Measurements from ENCODE around the gene MAGI1. TPM values are rescaled to one million over a fixed set of nuclear protein-coding genes. Genes with fewer than 3 reads are reported as not detected.
A peak's percentile ranks its signal among the peaks of the same experiment; 100 is the strongest.

Gene MAGI1
- total RNA-seq, 1 donor from 2014 or later = 101 TPM

DNA sequence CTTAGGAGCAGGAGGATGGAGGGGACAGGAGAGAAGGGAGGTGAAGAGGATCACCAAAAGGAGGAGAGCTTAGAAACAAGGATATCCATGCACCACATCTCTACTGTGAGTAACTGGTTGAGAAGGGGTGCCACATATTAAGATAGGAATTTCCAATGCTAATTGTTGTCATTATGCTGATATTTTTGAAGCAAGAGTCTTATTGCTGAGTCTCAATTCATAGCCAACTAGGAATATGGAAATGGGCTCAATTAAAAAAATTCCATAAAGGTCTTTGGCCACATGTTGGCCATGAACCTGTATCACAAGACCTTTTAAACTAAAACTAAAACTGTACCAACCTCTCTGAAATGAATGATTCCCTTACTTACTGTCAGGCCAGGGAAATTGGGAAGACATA, 642.6 kb downstream of the MAGI1 start:
- DNase-seq = no peak

DNA sequence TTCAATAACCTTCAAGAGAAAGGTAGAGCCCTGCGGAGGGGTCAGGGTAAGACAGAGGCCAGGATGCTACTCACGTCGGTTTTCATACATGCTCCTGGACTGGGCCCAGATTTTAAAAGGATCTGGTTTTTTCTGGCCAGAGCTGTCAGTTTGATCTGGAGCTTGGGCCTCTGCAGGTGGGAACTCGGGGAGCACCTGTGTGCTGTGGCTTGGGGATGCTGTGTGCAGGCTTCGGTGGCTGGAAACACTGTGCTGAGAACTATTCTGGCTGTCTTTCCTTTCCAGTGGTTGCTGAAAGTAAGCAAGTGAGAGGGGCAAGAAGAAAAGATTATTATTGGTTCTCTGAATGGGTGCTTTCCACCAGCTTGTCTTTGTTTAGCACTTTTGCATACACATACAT, 647.6 kb downstream of the MAGI1 start:
- DNase-seq = no peak

DNA sequence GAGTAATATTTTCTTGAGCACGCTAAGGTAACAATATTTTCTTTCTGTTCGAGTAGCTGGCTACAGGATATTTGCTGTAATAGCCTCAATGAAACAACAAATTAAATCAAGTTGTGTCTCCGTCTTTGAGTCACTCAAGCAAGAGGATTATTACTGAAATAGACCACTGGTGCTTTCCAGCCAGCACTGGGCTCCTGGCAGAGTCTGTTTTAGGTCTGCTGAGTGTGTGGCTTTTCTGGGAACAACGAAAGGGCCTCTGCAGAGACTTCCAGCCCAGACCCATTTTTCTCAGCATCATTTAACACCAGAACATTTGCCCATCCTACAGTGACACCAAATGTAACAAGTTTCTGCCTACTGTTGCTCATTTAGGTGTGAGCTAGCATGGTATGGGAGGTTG, 652.9 kb downstream of the MAGI1 start:
- DNase-seq = no peak

DNA sequence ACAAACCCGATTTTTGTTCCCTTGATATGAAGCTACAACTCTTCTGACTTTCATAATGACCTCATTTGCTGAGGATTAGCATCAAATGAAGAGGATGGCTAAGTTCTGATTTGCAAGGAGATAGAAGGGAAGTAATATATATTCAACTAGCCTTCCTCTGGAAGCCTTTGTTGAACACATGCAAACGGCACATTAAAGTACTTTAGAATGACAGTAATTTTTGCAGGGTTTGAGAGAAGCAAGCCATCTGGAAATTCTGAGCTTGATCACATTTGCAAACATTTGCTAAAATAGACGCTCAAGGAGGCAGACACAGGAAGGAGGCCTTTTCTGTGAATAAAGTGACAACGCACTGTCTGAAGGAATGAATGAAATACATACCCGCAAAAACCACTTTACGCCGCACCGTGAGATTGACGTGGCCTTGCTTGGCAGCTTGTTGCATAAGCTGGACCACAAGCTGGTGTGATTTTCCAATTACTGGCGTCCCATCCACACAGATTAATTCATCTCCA, 657.2 kb downstream of the MAGI1 start:
- no peak for DNase-seq

DNA sequence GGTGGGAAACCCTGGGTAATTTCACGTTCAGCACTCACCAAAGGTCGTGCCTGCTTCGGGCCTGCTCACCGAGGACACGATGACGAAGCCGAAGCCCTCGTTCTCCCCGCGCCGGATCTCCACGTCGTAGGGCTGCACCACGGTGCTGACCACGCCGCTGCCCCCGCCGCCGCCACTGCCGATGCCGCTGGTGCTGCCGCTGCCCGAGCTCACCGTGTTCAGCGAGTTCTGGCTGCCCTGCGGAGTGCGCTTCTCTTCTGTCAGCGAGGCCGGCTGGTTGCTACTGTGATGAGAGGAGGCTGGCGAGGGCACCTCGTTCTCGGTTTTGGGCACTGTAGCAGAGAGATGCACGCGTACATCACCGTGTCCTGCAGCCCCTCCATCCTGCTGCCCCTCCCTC, 659.5 kb downstream of the MAGI1 start:
- DNase-seq = no peak

DNA sequence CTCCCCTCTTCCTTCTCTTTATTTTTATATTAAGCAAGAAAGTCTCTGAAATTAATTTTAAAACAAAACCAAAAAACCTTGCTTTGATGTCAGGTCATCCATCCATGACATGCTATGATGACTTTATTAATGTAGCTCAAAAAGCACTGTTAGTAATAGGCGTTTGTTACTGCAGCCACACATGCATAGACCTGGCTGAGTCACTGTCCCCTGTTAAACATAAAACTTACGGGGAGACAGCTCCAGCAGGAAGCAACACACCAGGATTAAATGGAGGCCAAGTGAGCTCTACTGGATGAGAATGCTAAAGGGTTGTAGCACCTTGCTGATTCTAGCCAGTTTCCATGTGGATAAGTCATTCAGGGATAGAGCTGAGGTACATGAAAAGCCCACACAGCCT, 661.1 kb downstream of the MAGI1 start:
- DNase-seq = no peak

DNA sequence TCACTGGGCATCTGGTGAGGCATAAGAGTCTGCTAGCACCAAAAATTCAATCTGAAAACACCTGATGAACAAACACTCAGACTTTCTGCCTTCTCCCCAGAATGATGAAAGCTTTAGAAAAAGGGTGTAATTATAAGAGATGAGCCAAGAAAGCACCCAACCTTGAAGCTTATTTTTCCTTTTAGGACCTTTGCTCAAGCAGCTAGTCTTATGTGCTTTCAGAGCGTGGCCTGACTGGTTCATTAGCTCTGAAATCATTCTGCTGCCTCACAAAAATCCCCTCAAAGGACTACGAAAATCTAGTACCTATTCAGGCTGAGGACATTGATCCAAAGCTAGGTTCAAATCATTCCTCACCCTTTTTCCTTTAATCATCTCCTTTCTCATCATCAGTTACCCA, 662.3 kb downstream of the MAGI1 start:
- no peak for DNase-seq

DNA sequence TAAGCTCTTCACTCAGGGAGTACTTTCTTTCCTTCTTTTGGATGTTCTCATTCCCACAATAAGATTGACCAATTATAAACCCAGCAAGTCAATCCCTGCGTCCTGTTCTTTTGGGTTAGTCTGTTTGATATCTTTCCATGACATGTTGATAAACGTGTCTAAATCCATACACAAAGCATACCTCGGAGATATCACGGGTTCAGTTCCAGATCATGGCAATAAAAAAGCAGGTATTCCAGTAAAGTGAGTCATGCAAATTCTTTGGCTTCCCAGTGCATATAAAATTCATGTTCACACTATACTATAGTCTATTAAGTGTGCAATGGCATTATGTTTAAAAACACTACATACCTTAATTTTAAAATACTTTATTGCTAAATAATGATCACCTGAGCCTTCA, 667.7 kb downstream of the MAGI1 start:
- no peak for DNase-seq

DNA sequence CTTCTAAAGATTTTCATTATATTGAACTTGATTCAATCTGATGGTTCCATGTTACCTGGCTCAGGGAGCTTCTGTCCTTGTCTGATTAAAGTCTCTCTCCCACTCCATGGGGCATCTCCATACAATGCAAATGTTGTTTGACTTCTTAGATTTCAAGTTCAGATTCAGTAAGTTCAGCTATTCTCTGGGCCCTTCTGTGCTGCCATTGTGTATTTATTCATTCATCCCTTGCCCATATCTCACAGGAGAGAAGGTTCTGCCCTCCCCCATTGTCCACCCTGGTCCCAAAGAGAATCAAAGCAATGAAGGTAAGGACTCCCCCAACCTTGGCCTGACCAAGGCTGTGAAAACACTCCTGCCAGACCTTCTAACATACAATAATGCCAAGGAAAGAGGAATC, 669.9 kb downstream of the MAGI1 start:
- no peak for DNase-seq

DNA sequence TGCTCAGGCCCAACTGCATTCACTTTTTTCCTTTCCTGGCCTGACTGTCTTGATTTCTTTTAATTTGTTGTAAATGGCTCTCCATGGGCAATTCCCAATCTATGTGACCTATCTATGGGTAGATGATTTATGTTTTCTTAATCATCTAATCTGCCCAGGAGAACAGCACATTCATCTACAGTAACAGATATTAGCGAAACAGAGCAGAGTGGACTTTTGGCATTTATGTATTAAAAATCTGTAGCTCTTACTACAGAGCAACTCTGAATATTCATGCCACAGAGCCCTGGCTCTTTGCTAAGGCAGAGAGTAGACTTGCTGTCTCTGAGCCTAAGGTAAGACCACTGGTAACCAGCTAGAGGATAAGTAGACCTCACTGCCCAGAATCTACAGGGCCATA, 676.0 kb downstream of the MAGI1 start:
- DNase-seq = no peak

DNA sequence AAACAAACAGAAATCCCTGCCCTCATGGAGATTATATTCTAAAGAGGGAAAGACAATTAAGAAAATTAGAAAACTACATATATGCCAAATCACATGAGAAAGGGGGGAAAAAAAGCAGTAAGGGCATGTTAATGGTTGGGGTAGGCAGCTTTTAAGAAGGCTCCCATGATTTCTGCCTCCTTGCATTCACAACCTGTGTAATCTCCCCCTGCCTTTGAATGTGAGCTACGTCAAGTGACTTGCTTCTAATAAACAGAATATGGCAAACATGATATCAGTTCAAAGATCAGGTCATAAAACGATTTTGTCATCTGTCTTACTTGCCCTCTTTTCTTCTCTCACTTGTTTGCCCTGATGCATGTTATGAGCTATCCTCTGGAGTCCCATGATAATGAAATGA, 677.3 kb downstream of the MAGI1 start:
- DNase-seq = no peak

DNA sequence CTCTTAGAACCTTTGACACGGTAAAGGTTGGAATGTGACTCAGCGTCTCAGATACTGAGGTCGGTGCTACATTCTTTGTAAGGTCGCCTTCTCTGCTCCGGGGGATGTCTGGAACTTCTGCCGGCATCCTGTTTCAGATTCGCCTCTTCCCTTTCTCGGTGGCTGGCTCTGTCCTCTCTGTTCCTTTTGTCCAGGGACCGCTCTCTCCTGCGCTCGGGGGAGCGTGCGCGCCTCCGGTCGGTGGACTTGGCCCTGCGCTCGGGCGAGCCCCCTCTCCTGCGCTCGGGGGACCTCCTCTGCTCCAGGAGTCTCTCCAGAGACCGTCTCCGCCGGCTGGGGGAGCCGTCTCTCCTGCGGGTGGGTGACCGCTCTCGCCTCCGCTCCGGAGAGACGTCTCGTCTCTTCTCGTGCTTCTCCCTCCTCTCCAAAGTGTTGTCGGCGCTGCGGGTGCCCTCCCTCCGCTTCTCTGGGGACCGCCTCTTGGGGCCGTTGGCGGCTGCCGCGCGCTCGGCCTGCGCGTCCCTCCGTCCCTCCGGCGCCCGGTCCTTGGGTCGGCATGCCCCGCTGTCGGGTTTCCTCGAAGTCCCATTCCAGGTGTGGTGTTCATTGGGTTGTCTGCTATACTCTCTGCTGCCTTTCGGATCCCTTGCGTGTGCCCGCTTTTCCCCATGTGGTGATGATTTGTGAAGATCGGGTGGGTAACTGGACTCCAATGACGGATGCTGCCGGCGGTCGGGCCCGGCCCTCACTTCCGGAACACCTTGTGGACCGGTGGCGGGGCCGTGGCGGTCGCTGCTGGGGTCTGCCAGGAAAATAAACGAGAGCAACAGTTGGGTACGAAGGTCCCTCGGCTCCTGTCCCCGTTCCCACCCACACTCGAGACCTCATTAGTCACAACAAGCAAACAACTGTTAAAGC, 682.1 kb downstream of the MAGI1 start:
- DNase-seq = no peak

DNA sequence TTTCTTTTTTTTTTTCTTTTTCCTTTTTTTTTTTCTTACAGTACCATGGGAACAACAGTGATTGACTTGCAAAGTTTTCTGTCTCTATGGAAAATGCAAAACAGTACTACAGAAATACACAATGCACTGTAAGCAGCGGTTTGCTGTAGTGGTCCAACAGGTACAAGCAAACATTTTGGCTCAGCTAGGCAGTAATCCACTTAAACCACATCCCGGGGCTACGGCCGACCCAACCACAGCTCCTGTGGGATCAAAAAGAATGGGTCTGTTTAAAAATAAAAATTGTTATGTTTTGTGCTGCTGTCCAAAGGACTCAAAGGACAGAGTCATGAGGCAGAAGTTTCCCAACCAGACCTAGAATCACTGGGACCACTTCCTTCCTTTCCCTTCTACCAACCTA, 683.8 kb downstream of the MAGI1 start:
- DNase-seq = no peak

DNA sequence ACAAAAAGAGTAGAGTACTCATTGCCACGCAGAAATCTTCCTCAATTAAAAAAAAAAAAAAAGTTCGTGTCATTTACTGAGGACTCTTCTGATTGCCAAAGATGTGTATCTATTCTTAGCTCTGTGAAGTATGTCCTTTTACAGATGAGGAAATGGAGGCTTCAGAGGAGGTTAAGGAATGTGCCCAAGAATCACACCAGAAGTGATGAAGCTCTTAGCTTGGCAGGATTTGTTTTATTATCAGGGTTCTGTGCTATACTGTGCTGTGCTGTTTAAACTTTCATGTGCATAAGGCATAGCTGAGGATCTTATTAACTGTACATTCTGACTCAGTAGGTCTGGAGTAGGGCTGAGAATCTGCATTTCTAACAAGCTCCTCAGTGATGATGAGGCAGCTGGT, 685.8 kb downstream of the MAGI1 start:
- DNase-seq = no peak

DNA sequence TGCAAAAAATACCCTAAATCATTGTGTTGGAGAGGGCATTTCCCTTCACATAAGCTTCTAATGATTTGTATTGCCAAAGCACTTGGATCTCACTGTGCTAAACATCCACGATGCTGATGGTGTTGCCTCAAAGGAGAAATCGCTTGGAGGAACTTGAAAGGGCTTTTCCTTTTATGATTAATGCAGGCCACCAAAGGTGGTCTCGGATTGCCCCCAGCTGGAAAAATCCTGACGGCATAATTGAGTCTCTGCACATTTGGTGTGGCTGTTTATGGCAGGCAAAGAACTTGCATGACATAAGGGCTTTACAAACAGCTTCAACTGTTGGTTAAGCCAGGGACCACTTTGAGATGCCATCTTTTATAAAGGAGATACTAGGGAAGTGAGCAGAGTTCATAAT, 687.0 kb downstream of the MAGI1 start:
- DNase-seq = no peak

DNA sequence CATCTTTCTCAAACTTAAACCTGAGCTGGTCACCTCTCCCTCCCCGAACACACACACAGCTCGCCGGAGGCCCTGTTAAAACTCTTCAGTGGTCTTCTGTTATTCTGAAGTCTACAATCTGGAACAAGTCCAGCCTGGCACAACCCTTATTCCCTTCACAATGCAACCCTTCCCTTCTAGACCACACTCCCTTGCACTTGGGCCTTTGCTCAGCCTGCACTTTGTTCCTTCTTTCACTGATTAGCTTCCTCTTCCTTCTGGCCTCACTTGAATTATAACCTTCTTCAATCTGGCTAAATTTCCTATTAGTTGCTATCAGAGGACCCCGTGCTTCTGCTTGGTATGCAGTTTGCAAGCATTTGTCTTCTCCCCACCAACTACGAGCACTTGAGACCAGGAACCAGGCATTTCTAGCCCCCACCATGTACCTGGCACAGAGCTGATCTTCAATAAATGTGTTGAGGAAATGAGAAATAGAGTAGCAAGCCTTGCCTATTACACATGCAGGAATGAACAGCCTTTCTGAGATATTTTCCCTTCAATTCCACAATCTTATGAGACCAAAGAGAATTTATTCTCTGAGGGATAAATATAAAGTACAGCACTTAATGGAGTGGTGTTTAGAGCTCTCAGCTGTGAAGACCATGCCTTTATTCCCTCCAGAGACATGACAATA, 687.8 kb downstream of the MAGI1 start:
- DNase-seq = no peak

DNA sequence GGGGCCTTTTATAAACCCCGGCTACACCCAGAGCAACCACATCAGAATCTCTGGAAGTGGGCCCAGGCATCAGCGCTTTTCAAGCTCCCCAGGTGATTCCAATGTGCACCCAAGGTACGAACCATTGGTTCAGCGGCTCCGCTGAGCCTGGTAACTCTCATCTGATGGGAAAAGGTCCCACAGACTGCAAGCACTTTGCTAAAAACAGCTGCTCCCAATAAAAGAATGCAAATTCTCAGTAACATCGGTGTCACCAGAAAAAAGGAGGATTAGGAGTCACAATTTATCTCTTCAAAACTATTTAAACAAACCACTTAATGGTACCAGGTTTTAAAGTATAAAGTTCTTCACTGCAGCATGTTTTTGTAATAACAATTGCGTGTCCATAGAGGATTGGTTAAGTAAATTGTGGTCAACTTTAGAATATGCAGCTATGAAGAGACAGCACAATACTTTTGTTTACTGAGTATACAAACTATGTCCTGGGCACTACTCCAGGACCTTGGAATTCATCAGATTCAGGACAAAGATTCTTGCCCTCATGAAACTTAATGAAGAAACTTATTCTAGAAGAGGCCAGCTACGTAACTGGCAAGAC, 690.2 kb downstream of the MAGI1 start:
- no peak for DNase-seq

DNA sequence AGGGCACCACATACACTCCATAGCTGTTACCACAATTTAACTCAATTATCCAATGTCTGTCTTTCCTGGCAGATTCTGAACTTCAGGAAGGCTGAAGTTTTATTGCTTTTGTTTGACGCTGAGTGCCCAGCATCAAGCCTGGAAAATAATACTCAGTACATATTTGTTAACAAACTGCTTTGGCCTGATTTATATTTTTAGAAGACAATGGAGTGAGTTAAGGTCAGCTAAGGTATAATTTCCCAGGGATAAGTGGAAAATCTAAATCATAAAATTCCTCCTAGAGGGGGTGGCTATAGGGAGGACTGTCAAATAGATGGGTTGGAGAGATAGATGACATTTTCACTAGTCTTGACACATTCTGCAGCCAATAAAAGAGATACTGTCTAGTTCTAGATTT, 691.6 kb downstream of the MAGI1 start:
- peak; percentile 32 for DNase-seq

DNA sequence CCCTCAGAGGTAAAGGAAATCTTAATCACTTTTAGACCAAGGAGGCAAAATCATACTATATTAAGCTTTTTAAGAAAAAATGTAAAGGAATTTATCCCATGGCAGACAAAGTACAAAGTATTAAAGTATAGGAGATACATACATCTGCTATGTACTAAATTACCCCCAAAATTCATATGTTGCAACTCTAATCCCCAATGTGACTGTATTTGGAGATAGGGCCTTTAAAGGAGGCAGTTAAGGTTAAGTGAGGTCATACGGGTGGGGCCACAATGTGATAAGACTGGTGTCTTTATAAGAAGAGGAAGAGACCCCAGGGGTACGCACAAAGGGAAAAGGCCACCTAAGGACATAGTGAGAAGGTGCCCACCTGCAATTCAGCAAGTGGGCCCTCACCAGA, 693.9 kb downstream of the MAGI1 start:
- DNase-seq = no peak

DNA sequence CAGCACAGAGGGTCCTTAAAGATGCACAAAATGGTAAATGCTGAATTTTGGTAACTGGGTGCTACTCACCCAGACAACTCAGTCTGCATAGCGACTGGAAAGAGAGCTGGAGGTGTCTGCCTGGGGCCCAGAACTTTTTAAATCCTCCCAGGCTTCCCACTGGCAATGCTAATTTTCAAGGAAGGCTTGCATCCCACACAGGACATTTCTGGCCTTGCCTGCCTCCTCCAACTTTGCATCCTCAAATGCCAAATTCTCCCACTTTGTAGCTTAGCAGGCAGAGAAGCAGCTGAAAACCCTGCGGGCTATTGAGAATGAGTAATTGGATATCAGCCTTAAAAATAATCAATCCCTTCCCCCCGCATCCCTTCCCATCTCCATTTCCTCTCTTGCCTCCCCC, 694.3 kb downstream of the MAGI1 start:
- DNase-seq = no peak

DNA sequence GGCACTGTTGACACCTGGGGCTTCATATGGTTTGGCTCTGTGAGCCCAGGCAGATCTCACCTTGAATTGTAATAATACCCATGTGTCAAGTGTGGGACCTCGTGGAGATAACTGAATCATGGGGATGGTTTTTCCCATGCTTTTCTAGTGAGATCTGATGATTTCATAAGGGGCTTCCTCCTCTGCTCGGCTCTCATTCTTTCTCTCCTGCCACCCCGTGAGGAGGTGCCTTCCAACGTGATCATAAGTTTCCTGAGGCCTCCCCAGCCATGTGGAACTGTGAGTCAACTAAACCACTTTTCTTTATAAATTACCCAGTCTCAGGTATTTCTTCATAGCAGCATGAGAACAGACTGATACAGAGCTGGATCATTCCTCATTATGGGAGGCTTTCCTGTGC, 695.0 kb downstream of the MAGI1 start:
- no peak for DNase-seq

DNA sequence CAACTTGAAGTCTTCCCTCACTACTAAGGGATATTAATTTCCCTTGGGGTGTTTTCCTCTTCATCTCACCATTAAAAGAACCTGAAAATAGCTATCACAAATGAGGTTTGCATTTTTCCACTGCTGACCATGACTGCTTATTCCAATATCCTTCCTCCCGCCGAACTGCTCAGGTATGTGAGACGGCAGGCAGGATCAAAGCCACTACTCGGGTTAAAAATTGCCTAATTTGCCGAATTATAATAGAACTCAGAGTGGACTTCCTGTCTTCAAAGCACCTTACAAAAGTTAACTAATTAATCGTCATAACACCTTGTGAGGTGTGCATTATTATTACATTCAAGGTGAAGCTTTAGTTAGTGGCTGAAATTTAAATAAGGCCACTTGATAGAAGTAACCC, 695.7 kb downstream of the MAGI1 start:
- no peak for DNase-seq

DNA sequence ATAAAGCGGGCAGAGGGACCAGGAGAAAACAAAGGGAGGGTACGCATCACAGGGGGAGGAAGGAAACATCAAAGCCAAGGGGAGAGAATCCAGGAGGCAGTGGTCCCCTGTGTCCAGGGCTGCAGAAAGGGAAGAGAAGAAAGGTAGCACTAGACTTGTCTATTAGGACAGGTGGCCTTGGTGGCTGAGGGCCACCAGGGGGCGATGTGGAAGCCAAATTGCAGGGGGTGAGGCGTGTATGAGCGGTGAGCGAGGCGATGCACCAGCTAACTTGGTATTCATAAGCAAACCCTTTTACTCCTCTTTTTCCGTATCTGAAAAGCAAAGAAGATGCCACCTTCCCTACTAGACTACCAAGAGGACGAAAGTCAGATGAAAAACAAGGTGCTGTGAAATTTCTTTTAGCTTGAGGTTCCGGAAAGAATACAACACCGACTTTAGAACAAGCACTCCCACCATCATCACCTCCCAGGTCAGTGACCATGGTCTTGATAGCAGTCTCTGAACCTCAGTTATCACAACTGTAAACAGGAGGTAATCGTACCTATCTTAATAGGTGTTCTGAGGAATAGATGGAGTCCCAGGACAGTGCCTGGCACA, 696.5 kb downstream of the MAGI1 start:
- peak; percentile 79 for DNase-seq
